NOMO-1 treated with dmso at 0.1 percent for 144 hours (cell line): Measurements from ENCODE around the gene SSMEM1.
"Not testable (repeated sequence)": the region's sequence is repeated elsewhere in the genome, so short reads cannot be mapped to it uniquely, and the experiment has no call there.

Experiments
- DNase-seq: peaks from one replicate; lab custom pipeline; 2025; ENCODE audit not compliant: unreplicated experiment; lab: John Stamatoyannopoulos, UW

The SSMEM1 gene

DNA sequence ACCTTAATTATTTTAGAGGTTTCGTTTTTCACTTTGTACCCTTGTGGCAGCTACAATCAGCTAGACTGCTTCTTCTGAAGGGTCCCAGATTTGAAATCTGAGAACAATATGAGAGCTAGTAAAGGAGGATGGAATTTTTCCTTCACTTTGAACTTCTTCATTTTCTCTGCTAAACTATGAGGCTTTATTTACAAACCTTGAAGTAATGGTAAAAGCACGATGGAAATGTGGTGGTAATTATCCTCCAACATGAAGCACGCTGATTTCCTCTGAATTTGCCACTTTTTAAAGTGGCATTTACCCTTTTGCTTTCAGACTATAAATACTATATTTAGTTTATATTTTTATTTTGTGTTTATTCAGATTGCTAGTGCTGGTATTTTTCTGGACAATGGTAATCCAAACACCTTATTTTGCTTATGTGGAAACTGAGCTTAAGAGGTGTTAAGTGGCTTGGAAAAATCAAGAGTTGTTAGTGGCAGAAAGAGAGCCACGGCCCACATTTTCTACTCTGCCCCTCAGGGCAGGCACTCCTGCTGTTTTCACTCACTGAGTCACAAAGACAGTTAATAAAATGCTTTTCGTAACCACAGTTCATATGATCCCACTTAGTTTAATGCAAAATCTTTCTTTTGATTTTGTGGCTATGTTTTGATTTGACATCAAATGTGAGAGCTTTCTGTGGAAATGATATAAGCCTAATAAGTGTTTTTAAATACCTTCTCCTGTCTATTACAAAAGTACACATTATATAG, 2.7 kb downstream of the SSMEM1 start:
- DNase-seq, result no peak

DNA sequence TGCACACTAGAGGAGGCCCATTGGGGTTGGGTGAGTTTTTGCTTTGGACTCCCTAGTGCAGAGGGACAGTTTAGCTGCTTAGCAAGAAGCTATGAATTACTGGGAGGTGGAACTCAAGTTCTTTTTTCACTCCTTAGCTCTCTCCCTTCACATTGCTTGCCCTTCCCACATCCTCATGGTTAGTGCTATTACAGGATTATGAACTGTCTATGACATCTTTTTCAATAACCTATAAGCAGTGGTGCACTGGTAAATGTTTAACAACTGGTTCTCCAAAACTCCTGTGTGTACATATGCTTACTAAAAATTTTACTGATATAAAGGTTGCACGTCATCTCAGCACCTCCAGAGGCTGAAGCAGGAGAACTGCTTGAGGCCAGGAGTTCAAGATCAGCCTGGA, 6.2 kb downstream of the SSMEM1 start:
- no peak for DNase-seq

DNA sequence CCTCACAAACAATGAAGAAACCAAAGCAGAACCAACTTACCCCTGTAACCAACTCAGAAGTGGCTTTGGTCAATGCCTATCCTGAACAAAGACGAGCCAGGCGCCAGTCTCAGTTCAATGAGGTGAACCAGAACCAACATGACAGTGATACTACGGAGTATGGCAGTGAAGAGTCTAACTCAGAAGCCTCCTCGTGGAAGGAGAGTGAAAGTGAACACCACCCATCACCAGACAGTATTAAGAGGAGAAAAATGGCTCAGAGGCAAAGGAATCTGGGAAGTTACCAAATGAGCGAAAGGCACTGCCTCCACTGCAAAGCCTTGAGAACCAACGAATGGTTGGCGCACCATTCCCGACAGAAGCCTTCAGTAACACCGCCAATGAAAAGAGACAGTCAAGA, 8.4 kb downstream of the SSMEM1 start:
- DNase-seq, result no peak

- no peak for DNase-seq
Observed at GRCh38 chr7:130216750-130217149, 9.1 kb downstream of the SSMEM1 start.

GRCh38 chr7:130218806-130219620, 11.4 kb downstream of the SSMEM1 start:
- no peak for DNase-seq

DNA sequence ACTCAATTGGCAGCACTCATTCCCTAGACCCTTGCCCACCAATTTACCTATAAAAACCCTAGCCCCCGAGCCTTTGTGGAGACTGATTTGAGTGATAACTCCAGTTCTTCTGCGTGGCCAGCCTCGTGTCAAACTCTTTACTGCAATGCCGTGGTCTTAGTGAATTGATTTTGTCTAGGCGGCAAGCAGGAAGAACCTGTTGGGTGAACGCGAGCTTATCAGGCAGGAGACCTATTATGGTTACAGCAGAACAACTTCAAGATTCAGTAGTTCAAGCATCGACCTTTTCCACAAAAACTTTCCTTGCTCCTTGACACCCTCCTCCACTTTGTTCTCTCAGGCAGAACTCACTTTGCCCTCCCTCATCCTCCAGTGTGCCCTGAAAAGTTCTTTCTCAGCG, 12.2 kb downstream of the SSMEM1 start:
- no peak for DNase-seq

- no peak for DNase-seq
Observed at GRCh38 chr7:130221746-130222145, 14.1 kb downstream of the SSMEM1 start.

DNA sequence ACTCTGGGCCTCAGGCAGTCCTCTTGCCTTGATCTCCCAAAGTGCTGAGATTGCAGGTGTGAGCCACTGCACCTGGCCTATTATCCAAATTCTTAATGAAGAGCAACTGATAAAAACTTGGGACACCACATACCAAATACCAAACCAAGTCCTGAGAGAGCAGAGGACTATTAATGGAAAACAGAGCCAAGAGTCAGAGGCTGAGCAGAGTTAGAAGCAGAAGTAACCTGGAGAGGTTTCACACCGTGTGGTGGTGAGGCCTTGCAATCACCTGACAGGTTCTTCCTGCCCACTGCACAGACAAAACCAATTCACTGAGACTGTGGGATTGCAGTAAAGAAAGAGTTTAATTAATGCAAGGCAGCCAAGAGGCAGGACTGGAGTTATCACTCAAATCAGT, 16.0 kb downstream of the SSMEM1 start:
- DNase-seq, result no peak

DNA sequence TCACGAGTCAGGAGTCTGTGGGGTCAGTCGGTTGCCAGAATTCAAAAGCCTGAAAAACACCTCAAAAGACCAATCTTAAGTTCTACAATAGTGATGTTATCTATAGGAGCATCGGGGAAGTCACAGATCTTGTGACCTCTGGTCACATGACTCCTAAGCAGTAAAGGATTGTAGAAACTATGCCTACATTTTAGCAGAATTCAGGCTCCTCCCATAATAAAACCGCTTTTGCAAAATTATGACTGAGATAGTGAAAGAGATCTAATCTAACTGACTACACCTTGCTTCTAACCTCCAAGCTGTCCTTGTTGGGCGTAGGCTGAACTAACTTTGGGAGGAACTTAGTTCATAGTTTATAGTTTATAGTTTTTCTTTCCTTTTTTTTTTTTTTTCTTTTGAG, 16.6 kb downstream of the SSMEM1 start:
- no peak for DNase-seq

DNA sequence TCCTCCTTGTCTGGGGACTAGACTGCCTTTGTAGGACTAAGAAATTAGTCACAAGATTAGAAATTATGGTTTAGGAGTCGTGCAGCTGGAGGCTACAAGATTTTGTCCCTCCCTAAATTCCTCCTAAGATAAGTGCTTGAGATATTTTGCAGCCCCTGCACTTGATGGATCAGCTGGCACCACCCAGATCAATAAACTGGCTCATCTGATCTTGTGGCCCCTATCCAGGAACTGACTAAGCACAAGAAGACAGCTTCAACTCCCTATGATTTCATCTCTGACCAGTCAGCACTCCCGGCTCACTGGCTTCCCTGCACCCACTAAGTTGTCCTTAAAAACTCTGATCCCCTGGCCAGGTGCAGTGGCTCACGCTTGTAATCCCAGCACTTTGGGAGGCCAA, 17.3 kb downstream of the SSMEM1 start:
- not testable (repeated sequence) for DNase-seq

- DNase-seq, result no peak
Observed at GRCh38 chr7:130226333-130226732, 18.7 kb downstream of the SSMEM1 start.

GRCh38 chr7:130227883-130228575, 20.4 kb downstream of the SSMEM1 start:
- DNase-seq, result no peak

GRCh38 chr7:130228840-130229502, 21.3 kb downstream of the SSMEM1 start:
- DNase-seq, result peak; percentile 35

GRCh38 chr7:130229981-130230380, 22.3 kb downstream of the SSMEM1 start:
- DNase-seq, result not testable (repeated sequence)

DNA sequence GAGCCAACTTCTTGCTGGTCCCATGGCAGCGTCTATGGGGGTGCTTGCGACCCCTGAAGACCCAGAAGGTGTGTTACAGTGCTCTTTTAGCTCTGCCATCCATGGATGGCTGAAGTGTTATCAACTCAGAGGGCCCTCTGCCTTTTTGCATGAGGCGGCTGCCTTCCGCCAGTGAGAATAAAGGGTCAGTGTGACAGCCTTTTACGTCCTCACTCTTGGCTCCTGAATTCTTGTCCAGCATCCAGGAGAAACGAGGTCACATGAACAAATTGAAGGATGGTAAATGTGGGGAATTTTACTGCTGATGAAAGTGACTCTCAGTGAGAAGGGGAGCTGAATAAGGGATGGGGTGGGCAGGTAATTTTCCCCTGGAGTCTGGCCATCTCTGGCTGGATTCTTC, 24.1 kb downstream of the SSMEM1 start:
- DNase-seq, result no peak

GRCh38 chr7:130232209-130232608, 24.5 kb downstream of the SSMEM1 start:
- DNase-seq, result no peak

- DNase-seq, result no peak
Observed at GRCh38 chr7:130234078-130234477, 26.4 kb downstream of the SSMEM1 start.

GRCh38 chr7:130236361-130236760, 28.7 kb downstream of the SSMEM1 start:
- not testable (repeated sequence) for DNase-seq

GRCh38 chr7:130240240-130240639, 32.6 kb downstream of the SSMEM1 start:
- DNase-seq, result no peak

- DNase-seq, result no peak
Observed at GRCh38 chr7:130242198-130243014, 34.7 kb downstream of the SSMEM1 start.
